Coronary artery (tissue), 2 donors: ENCODE results near the gene ZKSCAN4.

Experiments used
- DNase-seq: peaks from one replicate; pipeline ENCODE4 v3.0.0-alpha.2; 2017; ENCODE audit warnings: low spot score
- H3K27ac ChIP-seq, 2 donors: fragments of 200-600 bp; sonication (generic); one replicate each; pipeline ENCODE4 v1.5.1; 2016 to 2019
- H3K4me3 ChIP-seq: fragments of 200-600 bp; sonication (generic); 2 replicates; pipeline ENCODE4 v1.5.1; 2016; ENCODE audit warnings: mild to moderate bottlenecking, moderate library complexity
- CTCF ChIP-seq: fragments of 200-600 bp; sonication (generic); IDR thresholded peaks from one replicate; pipeline ENCODE4 v1.5.1; 2019; ENCODE audit warnings: antibody characterized with exemption

ZKSCAN4 gene

GRCh38 chr6:28280595-28281287 is 28.7 kb upstream of the ZKSCAN4 start:
- DNase-seq = no peak
- peak overlapping the region in 1 of 2 donors; percentile 3 for H3K27ac ChIP-seq
- TF ChIP-seq CTCF = no peak
- peak overlapping the region; percentile 83 for H3K4me3 ChIP-seq

- no peak overlapping the region for H3K27ac ChIP-seq
- TF ChIP-seq CTCF = no peak
- H3K4me3 ChIP-seq = no peak overlapping the region
- DNase-seq = no peak
These were observed 25.7 kb upstream of the ZKSCAN4 start for GRCh38 chr6:28277746-28278145.

GRCh38 chr6:28274888-28275287 is 22.8 kb upstream of the ZKSCAN4 start:
- no peak for DNase-seq
- H3K4me3 ChIP-seq = no peak overlapping the region
- no peak overlapping the region for H3K27ac ChIP-seq
- no peak for TF ChIP-seq CTCF

- Histone ChIP-seq H3K4me3 (no peak overlapping the region), H3K27ac (no peak overlapping the region)
- TF ChIP-seq CTCF = no peak
- no peak for DNase-seq
These were observed 17.4 kb upstream of the ZKSCAN4 start for GRCh38 chr6:28269492-28269891.

GRCh38 chr6:28267695-28268059 is 15.6 kb upstream of the ZKSCAN4 start:
- Histone ChIP-seq H3K27ac (peak overlapping the region; percentile 61 to 86), H3K4me3 (peak overlapping the region; percentile 87)
- no peak for TF ChIP-seq CTCF
- DNase-seq = no peak

- no peak for TF ChIP-seq CTCF
- H3K4me3 ChIP-seq = peak within 1 kb of the TSS; percentile 87
- H3K27ac ChIP-seq = peak within 1 kb of the TSS; percentile 61 to 86
- peak; percentile 86 for DNase-seq
These were observed 15.1 kb upstream of the ZKSCAN4 start, which contains the start of gene ZSCAN26 for GRCh38 chr6:28266962-28267694. Gene ZSCAN26, plus strand, starts transcription at chr6:28267143. Its CDS starts 4,777 bp downstream, at chr6:28271920.

GRCh38 chr6:28266563-28266961 is 14.5 kb upstream of the ZKSCAN4 start:
- H3K27ac ChIP-seq = peak overlapping the region; percentile 61 to 86
- peak overlapping the region; percentile 87 for H3K4me3 ChIP-seq
- no peak for TF ChIP-seq CTCF
- no peak for DNase-seq
